NB4 (cell line): ENCODE measurements around the gene EPGN.

Experiments used
- CTCF ChIP-seq: IDR thresholded peaks from one replicate; pipeline ENCODE4 v1.5.1; 2012; ENCODE audit warnings: low read depth, low read length
- POLR2A ChIP-seq: IDR thresholded peaks from 2 replicates; pipeline ENCODE4 v1.6.1; 2011; ENCODE audit warnings: mild to moderate bottlenecking; ENCODE audit not compliant: insufficient read length; ENCODE audit errors: extremely low read depth

GRCh38 chr4:74287164-74287563 lies 21.1 kb upstream of the EPGN start:
- no peak for TF ChIP-seq POLR2A
- TF ChIP-seq CTCF = no peak
